SK-N-SH (cell line): ENCODE results near the gene FUCA1.

Source experiments
- GABPA ChIP-seq: IDR thresholded peaks from 2 replicates; pipeline ENCODE4 v1.4.0; 2012; ENCODE audit warnings: low read depth, mild to moderate bottlenecking
- POLR2AphosphoS5 ChIP-seq: IDR thresholded peaks from 2 replicates; pipeline ENCODE4 v1.6.1; 2012; ENCODE audit warnings: low read depth, low read length
- TEAD4 ChIP-seq: IDR thresholded peaks from 2 replicates; pipeline ENCODE4 v1.4.0; 2012; ENCODE audit warnings: mild to moderate bottlenecking, borderline replicate concordance; ENCODE audit not compliant: insufficient read depth
- TF ChIP-seq, protein P1 (sequence below): fragments of 200-600 bp; sonication (generic); IDR thresholded peaks from 2 replicates; pipeline ENCODE4 v1.6.1; 2017; ENCODE audit warnings: antibody characterized with exemption, mild to moderate bottlenecking, moderate library complexity

DNA sequence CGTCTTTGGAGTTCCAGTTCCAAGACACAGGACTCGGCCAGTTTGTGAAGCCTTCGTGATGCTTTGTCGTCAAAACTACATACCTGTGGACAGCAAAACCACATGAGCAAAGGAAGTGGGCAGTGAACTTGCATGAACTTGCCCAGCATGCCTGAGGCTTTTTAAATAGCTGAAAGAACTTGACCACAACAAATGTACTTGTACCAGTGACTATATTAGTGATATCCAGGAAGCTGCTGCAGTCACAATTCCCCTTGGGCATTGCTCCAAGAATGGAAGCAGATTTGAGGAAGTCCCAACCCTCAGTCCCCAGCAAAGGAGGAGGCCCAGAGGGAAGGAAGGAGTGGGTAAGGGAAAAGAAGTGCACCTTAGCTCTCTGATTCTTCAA, 2.6 kb downstream of the FUCA1 start:
- TF ChIP-seq, protein P1, sequence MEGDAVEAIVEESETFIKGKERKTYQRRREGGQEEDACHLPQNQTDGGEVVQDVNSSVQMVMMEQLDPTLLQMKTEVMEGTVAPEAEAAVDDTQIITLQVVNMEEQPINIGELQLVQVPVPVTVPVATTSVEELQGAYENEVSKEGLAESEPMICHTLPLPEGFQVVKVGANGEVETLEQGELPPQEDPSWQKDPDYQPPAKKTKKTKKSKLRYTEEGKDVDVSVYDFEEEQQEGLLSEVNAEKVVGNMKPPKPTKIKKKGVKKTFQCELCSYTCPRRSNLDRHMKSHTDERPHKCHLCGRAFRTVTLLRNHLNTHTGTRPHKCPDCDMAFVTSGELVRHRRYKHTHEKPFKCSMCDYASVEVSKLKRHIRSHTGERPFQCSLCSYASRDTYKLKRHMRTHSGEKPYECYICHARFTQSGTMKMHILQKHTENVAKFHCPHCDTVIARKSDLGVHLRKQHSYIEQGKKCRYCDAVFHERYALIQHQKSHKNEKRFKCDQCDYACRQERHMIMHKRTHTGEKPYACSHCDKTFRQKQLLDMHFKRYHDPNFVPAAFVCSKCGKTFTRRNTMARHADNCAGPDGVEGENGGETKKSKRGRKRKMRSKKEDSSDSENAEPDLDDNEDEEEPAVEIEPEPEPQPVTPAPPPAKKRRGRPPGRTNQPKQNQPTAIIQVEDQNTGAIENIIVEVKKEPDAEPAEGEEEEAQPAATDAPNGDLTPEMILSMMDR: no peak
- TF ChIP-seq TEAD4 (no peak), POLR2AphosphoS5 (no peak), GABPA (no peak)
